ENCODE data around the gene C10orf62. TPM values are rescaled to one million over a fixed set of nuclear protein-coding genes. Genes with fewer than 3 reads are reported as not detected.
"Not testable (repeated sequence)": the region's sequence is repeated elsewhere in the genome, so short reads cannot be mapped to it uniquely, and the experiment has no call there.

C10orf62 gene
- total RNA-seq, 1 experiment from 2014 or later, result not detected

- in situ Hi-C loops (cut with HindIII; ENCODE audit: low pct_unique_long_range_greater_than_20kb, low sequenced_read_pairs), result no loop called here
- no peak for DNase-seq (ENCODE audit: low read depth, low spot score)
Measured at GRCh38 chr10:97600616-97601015, 11.1 kb downstream of the C10orf62 start.

- DNase-seq (ENCODE audit: low read depth, low spot score), result no peak
- in situ Hi-C loops (cut with HindIII; ENCODE audit: low pct_unique_long_range_greater_than_20kb, low sequenced_read_pairs), result no loop called here
Measured at GRCh38 chr10:97601268-97602215, 12.0 kb downstream of the C10orf62 start.

- no peak for DNase-seq (ENCODE audit: low read depth, low spot score)
- in situ Hi-C loops (cut with HindIII; ENCODE audit: low pct_unique_long_range_greater_than_20kb, low sequenced_read_pairs), result no loop called here
Measured at GRCh38 chr10:97607095-97607636, 17.6 kb downstream of the C10orf62 start.

GRCh38 chr10:97608991-97609561, 19.6 kb downstream of the C10orf62 start:
- DNase-seq (ENCODE audit: low read depth, low spot score), result no peak
- in situ Hi-C loops (cut with HindIII; ENCODE audit: low pct_unique_long_range_greater_than_20kb, low sequenced_read_pairs), result no loop called here

GRCh38 chr10:97611473-97611872, 22.0 kb downstream of the C10orf62 start:
- in situ Hi-C loops (cut with HindIII; ENCODE audit: low pct_unique_long_range_greater_than_20kb, low sequenced_read_pairs), result no loop called here
- no peak for DNase-seq (ENCODE audit: low read depth, low spot score)

- DNase-seq (ENCODE audit: low read depth, low spot score), result peak; percentile 68
- in situ Hi-C loops (cut with HindIII; ENCODE audit: low pct_unique_long_range_greater_than_20kb, low sequenced_read_pairs), result no loop called here
Measured at GRCh38 chr10:97612386-97612785, 22.9 kb downstream of the C10orf62 start.

GRCh38 chr10:97618285-97618684, 28.8 kb downstream of the C10orf62 start:
- DNase-seq (ENCODE audit: low read depth, low spot score), result no peak
- in situ Hi-C loops (cut with HindIII; ENCODE audit: low pct_unique_long_range_greater_than_20kb, low sequenced_read_pairs), result no loop called here

GRCh38 chr10:97618733-97619132, 29.2 kb downstream of the C10orf62 start:
- no peak for DNase-seq (ENCODE audit: low read depth, low spot score)
- in situ Hi-C loops (cut with HindIII; ENCODE audit: low pct_unique_long_range_greater_than_20kb, low sequenced_read_pairs), result no loop called here

GRCh38 chr10:97623277-97623676, 33.8 kb downstream of the C10orf62 start:
- in situ Hi-C loops (cut with HindIII; ENCODE audit: low pct_unique_long_range_greater_than_20kb, low sequenced_read_pairs), result no loop called here
- no peak for DNase-seq (ENCODE audit: low read depth, low spot score)

- no peak for DNase-seq (ENCODE audit: low read depth, low spot score)
- in situ Hi-C loops (cut with HindIII; ENCODE audit: low pct_unique_long_range_greater_than_20kb, low sequenced_read_pairs), result no loop called here
Measured at GRCh38 chr10:97627731-97628130, 38.2 kb downstream of the C10orf62 start.

- in situ Hi-C loops (cut with HindIII; ENCODE audit: low pct_unique_long_range_greater_than_20kb, low sequenced_read_pairs), result no loop called here
- DNase-seq (ENCODE audit: low read depth, low spot score), result no peak
Measured at GRCh38 chr10:97628228-97628627, 38.7 kb downstream of the C10orf62 start.

- in situ Hi-C loops (cut with HindIII; ENCODE audit: low pct_unique_long_range_greater_than_20kb, low sequenced_read_pairs), result no loop called here
Measured at GRCh38 chr10:97629289-97629688, 39.8 kb downstream of the C10orf62 start.

GRCh38 chr10:97631098-97631497, 41.6 kb downstream of the C10orf62 start:
- no peak for DNase-seq (ENCODE audit: low read depth, low spot score)
- in situ Hi-C loops (cut with HindIII; ENCODE audit: low pct_unique_long_range_greater_than_20kb, low sequenced_read_pairs), result no loop called here

More at GRCh38 chr10:97629289-97629688, 39.8 kb downstream of the C10orf62 start:
- no peak for DNase-seq (ENCODE audit: low read depth, low spot score)

- in situ Hi-C loops (cut with HindIII; ENCODE audit: low pct_unique_long_range_greater_than_20kb, low sequenced_read_pairs), result no loop called here
- peak; percentile 93 for DNase-seq (ENCODE audit: low read depth, low spot score)
Measured at GRCh38 chr10:97632949-97633884, 43.7 kb downstream of the C10orf62 start, which contains the start of gene MORN4. Gene MORN4 (minus strand): TSS chr10:97633500. CDS start chr10:97619653, 13,847 bp downstream.

GRCh38 chr10:97633921-97634320, 44.4 kb downstream of the C10orf62 start:
- DNase-seq (ENCODE audit: low read depth, low spot score), result peak; percentile 44
- in situ Hi-C loops (cut with HindIII; ENCODE audit: low pct_unique_long_range_greater_than_20kb, low sequenced_read_pairs), result no loop called here

- DNase-seq (ENCODE audit: low read depth, low spot score), result no peak
- in situ Hi-C loops (cut with HindIII; ENCODE audit: low pct_unique_long_range_greater_than_20kb, low sequenced_read_pairs), result no loop called here
Measured at GRCh38 chr10:97635577-97635976, 46.1 kb downstream of the C10orf62 start.

GRCh38 chr10:97639090-97639489, 49.6 kb downstream of the C10orf62 start:
- DNase-seq (ENCODE audit: low read depth, low spot score); in situ Hi-C loops (cut with HindIII; ENCODE audit: low pct_unique_long_range_greater_than_20kb, low sequenced_read_pairs): not testable (repeated sequence)

Data from SK-MEL-5 (cell line).